GM20000 (cell line): Measurements from ENCODE around the gene ZC3H13.
A peak's percentile ranks its signal among the peaks of the same experiment; 100 is the strongest.

Experiments used
- DNase-seq: peaks from one replicate; pipeline ENCODE4 v3.0.0; 2012; ENCODE audit warnings: low spot score
- CTCF ChIP-seq: IDR thresholded peaks from 2 replicates; pipeline ENCODE4 v1.5.1; 2012; ENCODE audit warnings: mild to moderate bottlenecking, control low read depth; ENCODE audit errors: extremely low read depth, missing control alignments

Gene ZC3H13

GRCh38 chr13:45951724-45952123, 100.8 kb downstream of the ZC3H13 start:
- DNase-seq: no peak
- TF ChIP-seq CTCF: no peak

DNA sequence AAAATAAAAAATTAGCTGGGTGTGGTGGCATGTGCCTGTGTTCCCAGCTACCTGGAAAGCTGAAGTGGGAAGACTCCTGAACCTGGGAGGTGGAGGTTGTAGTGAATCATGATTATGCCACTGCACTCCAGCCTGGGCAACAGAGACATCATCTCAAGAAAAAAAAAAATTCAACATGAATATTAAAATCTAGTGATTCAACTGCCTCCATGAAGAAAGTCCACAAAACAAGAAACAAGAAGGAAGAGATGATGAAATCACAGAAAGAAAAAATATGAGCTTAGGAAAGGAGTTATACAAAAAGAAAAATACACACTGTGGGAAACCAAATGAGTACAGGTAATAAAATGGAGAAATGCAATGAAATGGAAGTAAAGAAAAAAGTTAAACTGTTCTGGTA, 101.4 kb downstream of the ZC3H13 start:
- TF ChIP-seq CTCF: no peak
- DNase-seq: no peak

- DNase-seq: no peak
- no peak for TF ChIP-seq CTCF
Measured at GRCh38 chr13:45950386-45951000, 102.1 kb downstream of the ZC3H13 start.

- no peak for DNase-seq
- no peak for TF ChIP-seq CTCF
Measured at GRCh38 chr13:45949161-45949560, 103.4 kb downstream of the ZC3H13 start.

DNA sequence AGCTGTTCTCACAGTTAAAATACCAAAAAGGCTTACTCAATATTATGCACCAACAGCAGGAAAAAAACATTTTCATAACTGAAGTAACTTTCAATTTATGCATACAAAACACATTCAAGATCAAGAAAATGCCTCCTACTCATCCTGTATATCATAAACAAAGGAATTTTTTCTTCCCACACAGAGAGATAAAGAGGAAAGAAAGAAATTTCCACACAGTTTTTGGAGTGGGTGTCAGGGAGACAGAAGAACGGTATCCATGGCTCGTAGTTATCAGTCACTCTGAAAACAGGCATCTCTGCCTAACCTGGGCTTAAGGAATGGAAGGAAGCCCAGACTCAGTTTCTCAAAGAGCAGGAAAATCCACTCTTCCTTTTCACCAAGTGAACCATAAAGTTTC, 108.6 kb downstream of the ZC3H13 start:
- no peak for TF ChIP-seq CTCF
- no peak for DNase-seq

DNA sequence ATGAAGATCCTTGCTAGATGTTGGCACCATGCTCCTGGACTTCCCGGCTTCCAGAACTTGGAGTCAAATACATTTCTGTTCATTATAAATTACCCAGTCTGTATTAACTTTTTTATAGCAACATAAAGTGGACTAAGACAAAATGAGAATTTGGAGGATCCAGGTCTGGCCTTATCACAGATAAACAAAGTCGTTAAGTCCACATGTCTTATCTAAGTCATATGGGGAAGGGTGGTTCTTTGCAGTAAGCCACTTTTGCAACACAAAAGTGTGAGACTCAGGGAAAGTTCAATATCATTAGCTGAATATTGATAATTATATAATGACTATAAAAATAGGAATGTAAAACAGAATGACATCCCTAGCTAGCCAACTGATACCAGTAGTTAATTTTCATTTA, 109.4 kb downstream of the ZC3H13 start:
- no peak for TF ChIP-seq CTCF
- no peak for DNase-seq

DNA sequence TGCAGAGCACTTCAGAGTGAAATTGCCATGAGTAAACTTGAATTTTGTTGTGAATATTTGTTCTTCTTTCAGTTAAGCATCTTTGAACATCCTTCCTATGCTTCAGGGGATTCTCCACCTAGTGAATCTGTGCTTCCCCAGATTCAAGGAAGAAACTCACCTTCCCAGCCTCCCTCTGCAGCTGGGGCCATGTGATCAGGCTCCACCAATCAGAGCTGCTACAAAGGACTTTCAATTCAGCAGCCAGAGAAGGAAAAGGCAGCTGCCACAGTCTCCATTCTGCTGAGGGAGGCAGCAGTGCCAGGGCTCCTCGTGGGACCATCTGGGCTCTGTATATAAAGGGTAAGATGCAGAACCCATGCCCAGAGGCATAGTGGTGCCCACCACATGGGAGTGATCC, 111.3 kb downstream of the ZC3H13 start:
- no peak for TF ChIP-seq CTCF
- peak; percentile 23 for DNase-seq
